Neural cell (in vitro differentiated cells): ENCODE measurements around the gene ACSL5.

ENCODE experiments used
- CTCF ChIP-seq: fragments of 450-650 bp; IDR thresholded peaks from 2 replicates; pipeline ENCODE4 v1.5.1; 2014; ENCODE audit warnings: antibody characterized with exemption, mild to moderate bottlenecking, moderate library complexity; ENCODE audit not compliant: poor library complexity, severe bottlenecking
- EP300 ChIP-seq: fragments of 450-650 bp; conservative IDR thresholded peaks from 2 replicates; pipeline ENCODE4 v1.6.1; 2014; ENCODE audit warnings: antibody characterized with exemption, mild to moderate bottlenecking, moderate library complexity; ENCODE audit not compliant: poor library complexity, severe bottlenecking
- EZH2 ChIP-seq: fragments of 200-600, 300-800 bp; shearing (Covaris generic), sonication (generic); IDR thresholded peaks from 2 replicates; pipeline ENCODE4 v1.6.1; 2014; ENCODE audit warnings: antibody characterized with exemption, low read length, borderline replicate concordance, mild to moderate bottlenecking; ENCODE audit not compliant: insufficient read depth, poor library complexity, severe bottlenecking
- MXI1 ChIP-seq: fragments of 450-650 bp; conservative IDR thresholded peaks from 2 replicates; pipeline ENCODE4 v1.6.1; 2014; ENCODE audit warnings: antibody characterized with exemption, mild to moderate bottlenecking; ENCODE audit not compliant: poor library complexity, severe bottlenecking
- POLR2AphosphoS5 ChIP-seq: IDR thresholded peaks from 2 replicates; pipeline ENCODE4 v1.6.1; 2012
- REST ChIP-seq: IDR thresholded peaks from 2 replicates; pipeline ENCODE4 v1.6.1; 2012; ENCODE audit warnings: borderline replicate concordance
- SMC3 ChIP-seq: fragments of 450-650 bp; conservative IDR thresholded peaks from 2 replicates; pipeline ENCODE4 v1.6.1; 2014; ENCODE audit warnings: antibody characterized with exemption, mild to moderate bottlenecking, moderate library complexity; ENCODE audit not compliant: poor library complexity
- TAF1 ChIP-seq: IDR thresholded peaks from 2 replicates; pipeline ENCODE4 v1.6.1; 2012; ENCODE audit warnings: low read depth

GRCh38 chr10:112426111-112426510 lies 52.2 kb downstream of the ACSL5 start:
- no peak for TF ChIP-seq TAF1
- TF ChIP-seq EZH2: no peak
- no peak for TF ChIP-seq CTCF
- no peak for TF ChIP-seq SMC3
- no peak for TF ChIP-seq MXI1
- no peak for TF ChIP-seq REST
- TF ChIP-seq POLR2AphosphoS5: no peak
- TF ChIP-seq EP300: no peak
